Measurements from ENCODE around the gene PCTP.

DNA sequence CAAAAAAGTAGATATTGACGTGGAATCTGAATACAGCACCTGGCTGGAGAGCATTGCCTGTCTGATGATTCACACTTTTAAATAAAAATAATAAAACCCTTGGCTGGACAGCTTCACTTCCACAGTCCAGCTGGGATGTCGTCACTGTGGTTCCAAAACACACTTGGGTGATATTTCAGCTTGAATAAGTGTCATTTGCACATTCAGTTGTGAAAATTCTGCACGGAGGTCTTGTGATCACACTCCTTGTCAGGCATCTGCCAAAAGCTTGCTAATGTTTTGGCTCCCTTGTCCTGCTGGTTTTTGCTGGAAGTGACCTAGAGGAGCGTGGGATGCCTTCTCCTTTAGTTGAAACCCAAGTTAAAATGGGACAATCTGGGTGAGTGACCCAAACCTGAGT, 60.7 kb downstream of the PCTP start:
- TF ChIP-seq CTCF (IDR thresholded peaks at IDR 0.05), result no peak
- TF ChIP-seq POLR2A (IDR thresholded peaks at IDR 0.05), result no peak

Data from transverse colon (tissue), 3 donors.